Mammary epithelial cell (primary cell): ENCODE measurements around the gene ALPP.

Experiments used
- CTCF ChIP-seq, 2 donors: IDR thresholded peaks in 1 of 2; conservative IDR thresholded peaks in 1 of 2; 2 replicates each; pipeline ENCODE4 v1.5.1; 2011 to 2012; ENCODE audit warnings: inconsistent platforms in 2 of 2, low read length in 2 of 2, mild to moderate bottlenecking in 2 of 2, control low read depth in 1 of 2, low read depth in 1 of 2; ENCODE audit not compliant: insufficient read depth in 1 of 2; ENCODE audit errors: extremely low read depth in 1 of 2
- EZH2 ChIP-seq: IDR thresholded peaks from 2 replicates; pipeline ENCODE4 v1.6.1; 2012; ENCODE audit warnings: low read length, inconsistent platforms, borderline replicate concordance

GRCh38 chr2:232388324-232388891 lies 9.9 kb downstream of the ALPP start:
- no peak for TF ChIP-seq CTCF (conservative IDR thresholded peaks at IDR 0.05 in 1 of 2, IDR thresholded peaks at IDR 0.05 in 1 of 2; ENCODE audit: extremely low read depth in 1 of 2, insufficient read depth in 1 of 2, low read depth in 1 of 2, low read length in 2 of 2)
- TF ChIP-seq EZH2: no peak
